ENCODE measurements around the gene ACOXL.
"Not testable (repeated sequence)": the region's sequence is repeated elsewhere in the genome, so short reads cannot be mapped to it uniquely, and the experiment has no call there.

The ACOXL gene

GRCh38 chr2:110933420-110933819 lies 201.0 kb downstream of the ACOXL start:
- no peak for DNase-seq

DNA sequence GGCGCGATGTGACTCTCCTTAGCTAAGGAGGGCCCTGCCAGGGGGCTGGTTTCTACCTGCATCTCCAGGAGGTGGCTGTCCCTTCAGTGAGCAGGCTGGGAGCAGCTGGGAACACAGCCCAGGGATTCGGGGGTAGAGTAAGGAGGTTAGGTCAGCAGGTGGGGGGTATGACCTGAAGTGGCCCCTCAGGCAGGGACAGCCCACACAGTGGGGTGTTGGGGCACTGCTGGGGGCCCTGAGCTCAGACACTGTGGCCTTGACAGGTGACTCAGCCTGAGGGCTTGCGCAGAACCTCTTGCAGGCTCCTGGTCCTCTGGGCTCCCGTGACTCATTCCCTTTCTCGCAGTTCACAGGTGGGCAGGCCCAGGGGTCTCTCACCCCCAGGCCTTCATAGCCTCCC lies 202.6 kb downstream of the ACOXL start:
- DNase-seq = no peak

DNA sequence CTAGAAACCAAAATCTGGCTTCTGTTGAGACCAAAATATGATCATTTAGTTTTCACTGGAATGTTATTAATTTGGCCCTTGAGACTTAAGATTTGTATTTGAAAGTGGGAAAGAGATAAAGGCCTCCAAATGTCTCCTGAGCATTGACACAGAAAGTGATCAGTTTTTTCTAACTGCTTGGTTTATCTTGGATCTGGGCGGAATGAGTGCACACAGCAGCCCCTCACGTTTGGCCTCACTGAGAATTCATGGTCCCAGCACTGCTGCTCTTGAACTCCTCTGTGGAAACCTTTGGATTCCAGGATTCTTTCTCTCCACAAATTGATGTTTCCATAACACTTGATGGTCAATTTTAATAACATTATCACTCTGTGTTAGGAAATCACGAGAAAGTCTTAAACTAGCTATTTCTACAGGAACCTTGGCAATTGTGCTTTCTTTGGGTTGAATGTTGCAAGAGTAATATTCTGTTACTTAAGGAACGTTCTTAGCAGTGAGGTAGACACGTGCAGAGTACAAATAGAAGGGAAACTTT lies 208.1 kb downstream of the ACOXL start:
- DNase-seq = no peak

DNA sequence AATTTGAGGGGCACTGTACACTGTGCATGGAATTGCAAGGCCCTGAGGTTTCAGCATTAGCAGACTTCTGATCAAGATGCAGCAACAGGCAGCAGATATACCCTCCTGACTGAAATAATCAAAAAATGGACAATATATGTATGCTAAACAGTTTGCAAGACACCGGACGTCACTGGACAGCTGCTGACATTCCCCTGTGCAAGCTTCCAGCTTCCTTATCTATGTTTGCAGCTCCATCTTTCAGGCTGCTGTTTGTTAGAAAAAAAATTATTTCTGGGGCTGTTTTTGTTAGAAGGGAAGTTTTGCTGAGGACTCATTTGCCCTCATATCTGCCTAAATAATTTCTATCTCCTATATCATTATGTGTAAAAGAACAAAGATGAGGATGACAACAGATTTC lies 208.9 kb downstream of the ACOXL start:
- no peak for DNase-seq

DNA sequence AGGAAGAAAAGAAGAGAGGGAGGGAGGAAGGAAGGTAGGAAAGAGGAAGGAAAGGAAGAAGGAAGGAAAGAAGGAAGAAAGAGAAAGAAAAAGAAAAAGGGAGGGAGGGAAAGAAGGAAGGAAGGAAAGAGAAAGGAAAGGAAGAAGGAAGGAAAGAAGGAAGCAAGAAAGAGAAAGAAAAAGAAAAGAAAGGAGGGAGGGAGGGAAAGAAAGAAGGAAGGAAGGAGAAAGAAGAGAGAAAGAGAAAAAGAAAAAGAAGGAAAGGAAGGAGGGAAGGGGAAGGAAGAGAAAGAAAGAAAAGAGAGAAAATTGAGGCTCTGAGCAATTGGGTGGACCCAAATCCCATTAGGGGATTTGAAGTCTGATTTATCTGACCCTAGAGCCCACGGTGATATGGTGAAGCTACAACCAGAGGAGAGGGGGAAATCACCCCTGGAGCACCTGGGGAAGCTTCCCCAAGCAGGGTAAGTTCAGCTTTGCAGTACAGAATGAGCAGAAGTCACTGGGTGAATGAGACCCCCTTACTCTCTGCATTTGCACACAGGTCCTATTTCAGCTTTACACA lies 210.8 kb downstream of the ACOXL start:
- no peak for DNase-seq

DNA sequence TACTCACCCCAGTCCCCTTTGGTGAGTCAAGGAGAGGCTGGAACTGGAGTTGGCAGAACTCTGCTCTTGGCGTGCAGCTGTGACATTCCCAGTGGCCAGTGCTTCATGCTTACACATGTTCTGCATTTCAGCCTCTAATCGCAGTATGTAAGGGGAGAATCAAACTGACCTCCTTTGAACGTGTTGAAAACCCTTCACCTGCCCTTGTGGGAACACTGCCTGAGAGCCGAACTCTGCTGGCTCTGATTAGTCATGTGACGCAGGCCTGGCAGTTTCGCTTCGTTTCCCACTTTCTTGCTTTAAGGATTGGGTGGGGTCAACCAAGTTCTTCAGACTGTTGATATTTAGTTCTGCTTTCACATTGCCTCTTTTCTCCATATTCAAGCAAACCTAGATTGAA lies 214.5 kb downstream of the ACOXL start:
- DNase-seq = no peak

GRCh38 chr2:110948027-110948674 lies 215.8 kb downstream of the ACOXL start:
- DNase-seq = no peak

GRCh38 chr2:110950281-110950680 lies 217.9 kb downstream of the ACOXL start:
- DNase-seq = no peak

DNA sequence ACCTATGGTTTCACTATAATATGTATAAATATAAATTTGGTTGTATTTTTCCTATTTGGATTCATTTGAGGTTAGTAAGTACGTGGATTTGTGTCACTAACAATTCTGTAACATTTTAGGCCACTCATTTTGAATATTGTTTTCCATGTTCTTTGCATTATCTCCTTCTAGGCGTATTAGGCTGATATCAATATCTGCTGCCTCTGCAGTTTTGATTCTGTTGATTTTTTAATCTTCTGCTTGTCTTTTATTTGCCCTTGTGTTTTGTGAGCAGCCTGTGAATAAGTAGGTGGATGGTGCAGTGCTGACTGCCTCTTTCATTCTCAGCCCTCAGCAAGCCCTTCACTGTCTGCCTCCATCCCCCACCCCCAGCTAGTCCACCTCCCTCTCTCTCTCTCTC lies 222.7 kb downstream of the ACOXL start:
- DNase-seq = no peak

- DNase-seq = no peak
Measured at GRCh38 chr2:110955556-110955955, 223.2 kb downstream of the ACOXL start.

DNA sequence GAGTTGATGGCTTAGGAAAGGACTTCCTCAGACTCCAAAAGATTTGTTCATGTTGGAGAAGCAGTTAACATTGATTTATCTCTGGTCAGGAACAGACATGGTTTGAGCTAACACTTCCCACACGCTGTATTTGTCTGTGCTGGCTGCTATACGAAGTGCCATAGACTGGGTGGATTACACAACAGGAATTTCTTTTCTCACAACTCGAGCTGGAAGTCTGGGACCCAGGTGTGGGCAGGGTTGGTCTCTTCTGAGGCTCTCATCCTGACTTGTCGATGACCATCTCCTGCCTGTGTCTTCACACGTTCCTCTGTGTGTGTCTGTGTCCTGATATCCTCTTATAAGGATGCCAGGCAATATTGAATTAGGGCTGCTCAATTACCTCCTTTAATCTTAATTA lies 224.9 kb downstream of the ACOXL start:
- DNase-seq = no peak

DNA sequence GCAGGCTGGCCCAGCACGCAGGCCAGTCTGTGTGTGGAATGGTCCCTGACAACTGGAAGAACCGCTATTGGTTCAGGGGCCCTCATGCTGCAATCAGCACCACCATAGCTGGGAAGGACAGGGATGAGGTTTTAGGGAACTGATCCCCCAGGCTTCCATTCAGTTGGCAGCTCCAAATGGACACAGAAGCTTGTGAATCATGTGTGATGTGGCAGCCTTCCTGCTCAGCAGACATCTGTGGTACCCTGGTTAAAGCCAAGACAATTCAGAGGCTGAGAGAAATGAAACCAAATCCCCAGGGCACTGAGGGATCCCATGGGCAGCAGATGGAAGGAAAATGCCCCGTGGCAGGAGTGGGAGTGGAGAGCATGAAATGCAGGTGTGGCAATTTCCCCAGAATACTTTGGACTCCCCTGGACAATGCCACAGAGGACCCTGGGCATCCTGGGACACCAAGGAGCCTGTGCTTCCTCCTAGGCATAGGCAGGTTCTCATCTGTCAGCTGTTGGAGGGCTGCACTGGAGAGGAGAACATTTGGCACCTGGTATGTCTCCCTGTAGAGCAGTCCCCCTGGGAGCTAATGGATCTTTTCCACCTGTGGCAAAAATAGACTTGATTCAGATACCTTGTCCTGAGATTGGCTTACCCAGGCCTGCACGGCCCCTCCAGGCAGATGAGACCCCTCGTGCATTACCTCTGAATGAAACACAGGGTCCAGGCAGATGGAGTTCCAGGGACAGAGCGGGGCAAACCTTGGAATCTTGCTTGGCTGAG lies 226.2 kb downstream of the ACOXL start:
- DNase-seq = no peak

DNA sequence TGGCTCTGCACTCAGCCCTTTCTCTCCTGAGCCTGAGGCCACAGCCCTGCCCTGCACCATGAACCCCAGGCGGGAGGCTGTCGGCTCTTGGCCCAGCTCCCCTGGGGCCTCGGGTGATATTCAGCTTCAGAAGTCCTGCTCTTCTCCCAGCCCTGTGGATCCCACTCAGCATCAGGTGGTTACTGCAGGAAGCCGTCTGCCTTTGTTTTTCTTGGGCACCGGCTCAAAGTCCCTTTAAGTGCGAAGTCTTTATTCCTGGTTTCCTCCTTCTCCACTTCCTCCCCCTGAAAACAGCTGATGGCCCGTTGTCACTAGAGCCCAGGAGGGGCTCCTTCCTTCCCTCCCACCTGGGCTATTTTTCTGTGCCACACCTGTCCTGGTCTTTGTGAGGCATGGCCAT lies 226.8 kb downstream of the ACOXL start:
- no peak for DNase-seq

DNA sequence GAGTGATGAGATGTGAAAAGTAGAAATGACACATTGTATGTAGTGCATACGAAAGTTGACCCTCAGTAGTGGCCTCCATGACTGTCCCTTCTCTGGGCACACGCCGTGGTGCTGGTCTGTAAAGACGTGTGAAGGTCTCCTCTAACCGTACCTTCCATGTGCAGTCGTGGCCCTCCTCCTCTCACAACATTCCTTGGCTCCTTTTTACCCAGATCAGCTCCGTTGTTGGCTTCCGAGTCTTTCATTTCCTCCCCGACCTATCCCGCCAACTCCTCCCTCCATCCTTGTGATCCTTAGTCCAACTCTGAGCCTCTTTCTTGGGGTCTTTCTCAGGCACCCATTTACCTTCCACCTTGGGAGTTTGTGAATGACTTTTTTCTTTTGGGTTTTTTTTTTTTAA lies 227.9 kb downstream of the ACOXL start:
- no peak for DNase-seq

- no peak for DNase-seq
Measured at GRCh38 chr2:110960954-110961353, 228.6 kb downstream of the ACOXL start.

DNA sequence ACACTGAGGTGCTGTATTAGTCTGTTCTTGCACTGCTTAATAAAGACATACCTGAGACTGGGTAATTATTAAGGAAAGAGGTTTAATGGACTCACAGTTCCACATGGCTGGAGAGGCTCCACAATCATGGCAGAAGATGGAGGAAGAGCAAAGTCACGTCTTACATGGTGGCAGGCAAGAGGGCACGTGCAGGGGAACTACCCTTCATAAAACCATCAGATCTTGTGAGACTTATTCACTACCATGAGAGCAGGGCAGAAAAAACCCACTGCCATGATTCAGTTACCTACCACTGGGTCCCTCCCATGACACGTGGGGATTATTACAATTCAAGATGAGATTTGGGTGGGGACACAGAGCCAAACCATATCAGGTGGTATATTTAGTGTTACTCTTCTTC lies 229.3 kb downstream of the ACOXL start:
- not testable (repeated sequence) for DNase-seq

- DNase-seq = no peak
Measured at GRCh38 chr2:110969696-110970095, 237.3 kb downstream of the ACOXL start.

DNA sequence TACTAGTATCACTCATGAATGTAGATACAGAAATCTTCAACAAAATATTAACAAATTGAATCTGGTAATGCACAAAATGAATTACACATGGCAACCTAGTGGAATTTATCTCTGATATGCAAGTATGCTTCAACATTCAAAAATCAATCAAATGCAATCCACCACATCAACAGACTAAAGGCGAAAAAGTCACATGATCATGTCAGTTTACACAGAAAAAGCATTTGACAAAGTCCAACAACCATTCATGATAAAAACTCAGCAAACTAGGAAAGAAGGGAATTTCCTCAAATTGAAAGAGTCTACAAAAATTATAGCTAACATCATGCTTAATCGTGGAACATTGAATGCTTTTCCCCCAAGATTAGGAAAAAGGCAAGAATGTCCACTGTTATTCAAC lies 237.8 kb downstream of the ACOXL start:
- DNase-seq = no peak

DNA sequence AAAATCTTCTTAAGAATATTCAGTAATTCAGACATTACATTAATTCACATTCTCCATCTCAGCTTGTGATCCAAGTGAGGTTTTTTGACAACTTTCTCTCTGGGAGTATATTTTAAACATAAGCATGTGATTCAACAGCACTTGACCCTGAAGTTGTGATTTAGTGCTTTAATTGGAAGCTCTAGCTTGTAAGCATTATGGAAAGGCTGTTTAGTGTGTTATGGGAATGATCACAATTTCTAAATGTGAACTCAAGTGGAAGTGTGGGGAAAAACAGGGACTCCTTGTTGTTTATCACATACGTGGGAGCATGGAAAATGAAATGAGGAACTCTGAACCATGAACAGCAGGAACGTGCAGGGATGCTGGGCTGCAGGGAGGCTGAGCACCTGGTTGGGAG lies 239.4 kb downstream of the ACOXL start:
- DNase-seq = no peak

DNA sequence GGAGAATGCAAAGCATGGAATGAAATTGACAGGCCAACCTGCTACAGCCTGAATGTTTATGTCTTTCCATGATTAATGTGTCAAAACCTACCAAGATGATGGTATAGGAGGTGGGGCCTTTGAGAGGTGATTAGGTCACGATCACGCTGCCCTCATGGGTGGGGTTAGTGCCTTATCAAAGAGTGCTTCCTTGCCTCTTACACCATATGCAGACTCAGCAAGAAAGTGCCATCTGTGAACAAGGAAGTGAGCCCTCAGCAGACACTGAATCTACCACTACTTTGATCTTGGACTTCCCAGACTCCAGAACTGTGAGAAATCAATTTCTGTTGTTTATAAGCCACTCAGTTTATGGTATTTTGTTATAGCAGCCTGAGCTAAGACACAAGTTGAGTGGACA lies 240.9 kb downstream of the ACOXL start:
- no peak for DNase-seq

GRCh38 chr2:110977403-110977802 lies 245.0 kb downstream of the ACOXL start:
- no peak for DNase-seq

DNA sequence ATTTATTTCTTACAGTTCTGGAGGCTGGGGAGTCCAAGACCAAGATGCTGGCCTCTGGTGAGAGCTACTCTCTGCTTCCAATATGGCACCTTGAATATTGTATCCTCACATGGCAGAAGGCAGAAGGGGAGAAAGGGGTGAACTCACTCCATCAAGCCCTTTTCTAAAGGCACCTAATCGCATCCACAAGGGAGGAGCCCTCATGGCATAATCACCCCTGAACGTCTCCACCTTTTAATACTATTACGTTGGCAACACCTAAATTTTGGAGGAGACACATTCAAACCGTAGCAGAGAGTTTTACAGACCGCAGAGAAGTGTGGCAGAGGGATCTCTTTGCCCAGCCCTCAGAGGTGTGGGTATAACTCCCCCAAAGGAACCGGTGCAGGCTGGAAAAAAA lies 245.8 kb downstream of the ACOXL start:
- DNase-seq = no peak

GRCh38 chr2:110978756-110979470 lies 246.5 kb downstream of the ACOXL start:
- DNase-seq = no peak
